GM21619 (cell line): ENCODE measurements around the gene SH3TC1.

ENCODE experiments used
- ATAC-seq: cut with Tn5 transposase; IDR thresholded peaks from one replicate; pipeline ENCODE4 v1.9.1; 2021; ENCODE audit not compliant: unreplicated experiment

The SH3TC1 gene

GRCh38 chr4:8180310-8181093 lies 18.6 kb upstream of the SH3TC1 start:
- ATAC-seq = no peak

- ATAC-seq = no peak
Measured at GRCh38 chr4:8181119-8181518, 18.0 kb upstream of the SH3TC1 start.

- no peak for ATAC-seq
Measured at GRCh38 chr4:8181844-8182243, 17.2 kb upstream of the SH3TC1 start.

- ATAC-seq = no peak
Measured at GRCh38 chr4:8182294-8182693, 16.8 kb upstream of the SH3TC1 start.

- no peak for ATAC-seq
Measured at GRCh38 chr4:8182858-8183725, 16.0 kb upstream of the SH3TC1 start.

- ATAC-seq = no peak
Measured at GRCh38 chr4:8184061-8184460, 15.0 kb upstream of the SH3TC1 start.

GRCh38 chr4:8185295-8185694 lies 13.8 kb upstream of the SH3TC1 start:
- ATAC-seq = no peak

- no peak for ATAC-seq
Measured at GRCh38 chr4:8185930-8186329, 13.2 kb upstream of the SH3TC1 start.

GRCh38 chr4:8188085-8188484 lies 11.0 kb upstream of the SH3TC1 start:
- ATAC-seq = no peak

- ATAC-seq = no peak
Measured at GRCh38 chr4:8188743-8189550, 10.1 kb upstream of the SH3TC1 start.

- ATAC-seq = no peak
Measured at GRCh38 chr4:8189551-8190466, 9.3 kb upstream of the SH3TC1 start.

GRCh38 chr4:8191136-8191747 lies 7.8 kb upstream of the SH3TC1 start:
- peak; percentile 51 for ATAC-seq

- ATAC-seq = peak; percentile 78
Measured at GRCh38 chr4:8192748-8193738, 6.0 kb upstream of the SH3TC1 start.

- ATAC-seq = no peak
Measured at GRCh38 chr4:8194306-8195242, 4.5 kb upstream of the SH3TC1 start.

GRCh38 chr4:8195431-8195830 lies 3.7 kb upstream of the SH3TC1 start:
- no peak for ATAC-seq

GRCh38 chr4:8195841-8196458 lies 3.1 kb upstream of the SH3TC1 start:
- no peak for ATAC-seq

- no peak for ATAC-seq
Measured at GRCh38 chr4:8197521-8197920, 1.6 kb upstream of the SH3TC1 start.
